GM23338 (cell line): ENCODE measurements around the gene FOXC2. TPM values are rescaled to one million over a fixed set of nuclear protein-coding genes. Genes with fewer than 3 reads are reported as not detected.

ENCODE experiments used
- ATAC-seq: fragments of 200-7000 bp; cut with Tn5 transposase; 3 replicates; pipeline ENCODE4 v1.9.1; 2020
- DNase-seq: peaks from one replicate; pipeline ENCODE4 v3.0.0-alpha.2; 2015; ENCODE audit warnings: low spot score
- H2AFZ ChIP-seq: fragments of 200-600 bp; sonication (generic); 2 replicates; pipeline ENCODE4 v1.8.0; 2016; ENCODE audit warnings: antibody characterized with exemption, mild to moderate bottlenecking, moderate library complexity
- H3F3A ChIP-seq: fragments of 200-600 bp; sonication (generic); replicated peaks from 2 replicates; pipeline ENCODE4 v1.8.0; 2017; ENCODE audit warnings: antibody characterized with exemption, mixed run types, low read depth
- H3K27ac ChIP-seq: fragments of 200-600 bp; sonication (generic); 2 replicates; pipeline ENCODE4 v1.6.1; 2016; ENCODE audit warnings: low read depth
- H3K27me3 ChIP-seq: fragments of 200-600 bp; sonication (generic); 2 replicates; pipeline ENCODE4 v1.8.0; 2016; ENCODE audit warnings: mild to moderate bottlenecking, mixed run types, moderate library complexity; ENCODE audit not compliant: insufficient read depth
- H3K36me3 ChIP-seq: fragments of 200-600 bp; sonication (generic); 2 replicates; pipeline ENCODE4 v1.8.0; 2016; ENCODE audit warnings: mild to moderate bottlenecking; ENCODE audit not compliant: insufficient read depth
- H3K4me1 ChIP-seq: fragments of 200-600 bp; sonication (generic); 2 replicates; pipeline ENCODE4 v1.8.0; 2016; ENCODE audit warnings: mild to moderate bottlenecking, moderate library complexity; ENCODE audit not compliant: insufficient read depth
- H3K4me2 ChIP-seq: fragments of 200-600 bp; sonication (generic); 2 replicates; pipeline ENCODE4 v1.7.1; 2017; ENCODE audit warnings: mixed run types
- H3K4me3 ChIP-seq: fragments of 200-600 bp; sonication (generic); 2 replicates; pipeline ENCODE4 v1.6.1; 2016; ENCODE audit warnings: mixed run types
- H3K79me2 ChIP-seq: fragments of 200-600 bp; sonication (generic); replicated peaks from 2 replicates; pipeline ENCODE4 v1.8.0; 2017; ENCODE audit warnings: mild to moderate bottlenecking; ENCODE audit not compliant: insufficient read depth
- H3K9me2 ChIP-seq: fragments of 200-600 bp; sonication (generic); 2 replicates; pipeline ENCODE4 v1.8.0; 2017; ENCODE audit not compliant: insufficient read depth
- H4K20me1 ChIP-seq: fragments of 200-600 bp; sonication (generic); replicated peaks from 2 replicates; pipeline ENCODE4 v1.8.0; 2017; ENCODE audit warnings: mild to moderate bottlenecking; ENCODE audit not compliant: insufficient read depth
- H3K27ac Mint-ChIP-seq: 2 replicates; pipeline ENCODE4 v1.8.0; 2020; ENCODE audit warnings: inconsistent platforms, mild to moderate bottlenecking, moderate library complexity, mixed read lengths
- H3K27me3 Mint-ChIP-seq: 3 replicates; pipeline ENCODE4 v1.8.0; 2022; ENCODE audit warnings: low read depth, mild to moderate bottlenecking, moderate library complexity, mixed read lengths, inconsistent platforms; ENCODE audit not compliant: insufficient read depth, poor library complexity
- H3K36me3 Mint-ChIP-seq: 3 replicates; pipeline ENCODE4 v1.8.0; 2021; ENCODE audit warnings: low read depth, mild to moderate bottlenecking, inconsistent platforms, moderate library complexity, mixed read lengths
- H3K4me1 Mint-ChIP-seq: 3 replicates; pipeline ENCODE4 v1.8.0; 2020; ENCODE audit warnings: mild to moderate bottlenecking, inconsistent platforms, mixed read lengths
- H3K4me3 Mint-ChIP-seq: 3 replicates; pipeline ENCODE4 v1.8.0; 2021; ENCODE audit warnings: moderate library complexity, mild to moderate bottlenecking, inconsistent platforms, mixed read lengths
- H3K9me3 Mint-ChIP-seq: 3 replicates; pipeline ENCODE4 v1.8.0; 2020; ENCODE audit warnings: moderate library complexity, mild to moderate bottlenecking, inconsistent platforms, mixed read lengths
- CREB1 ChIP-seq: fragments of 250-450 bp; sonication (Bioruptor Pico); IDR thresholded peaks from 2 replicates; pipeline ENCODE4 v1.5.0; 2020; ENCODE audit warnings: low read depth, mild to moderate bottlenecking, moderate library complexity
- EZH2 ChIP-seq: fragments of 200-600 bp; sonication (generic); IDR thresholded peaks from one replicate; pipeline ENCODE4 v1.8.0; 2017; ENCODE audit warnings: antibody characterized with exemption, mild to moderate bottlenecking, low read depth; ENCODE audit not compliant: unreplicated experiment
- EZH2phosphoT487 ChIP-seq: fragments of 200-600 bp; sonication (generic); IDR thresholded peaks from one replicate; pipeline ENCODE4 v1.8.1; 2018; ENCODE audit warnings: antibody characterized with exemption; ENCODE audit not compliant: unreplicated experiment
- JUNB ChIP-seq: IDR thresholded peaks from one replicate; pipeline ENCODE4 v1.6.1; 2016; ENCODE audit warnings: antibody characterized with exemption; ENCODE audit not compliant: unreplicated experiment
- NANOG ChIP-seq: IDR thresholded peaks from 2 replicates; pipeline ENCODE4 v1.6.1; 2016; ENCODE audit warnings: antibody characterized with exemption, borderline replicate concordance
- POLR2AphosphoS5 ChIP-seq: IDR thresholded peaks from 2 replicates; pipeline ENCODE4 v1.6.1; 2016; ENCODE audit warnings: antibody characterized with exemption, low read depth
- STAT1 ChIP-seq: IDR thresholded peaks from one replicate; pipeline ENCODE4 v1.6.1; 2016; ENCODE audit warnings: antibody characterized with exemption; ENCODE audit not compliant: unreplicated experiment
- ZNF114 ChIP-seq: fragments of 250-450 bp; sonication (Bioruptor Pico); IDR thresholded peaks from 2 replicates; pipeline ENCODE4 v1.5.0; 2020; ENCODE audit warnings: mild to moderate bottlenecking, moderate library complexity
- ZNF331 ChIP-seq: fragments of 250-450 bp; sonication (Bioruptor Pico); IDR thresholded peaks from 2 replicates; pipeline ENCODE4 v1.5.0; 2020; ENCODE audit warnings: low read depth, mild to moderate bottlenecking, moderate library complexity
- polyA plus RNA-seq: library from polyadenylated mRNA; unstranded; fragments of >200 nt; fragmentation: Nextera tagmentation; extraction: Ambion mirVana; gene quantifications from 2 replicates; pipeline ENCODE4 v1.2.1, GENCODE V29; 2016
- total RNA-seq: library from RNA; depleted of rRNA; stranded (reverse); fragments of >200 nt; shearing (Covaris generic); gene quantifications from 2 replicates; pipeline ENCODE4 v1.2.3, GENCODE V29; 2014
- TF ChIP-seq, protein P1 (sequence below), 2 experiments: fragments of 200-600 bp in 1 of 2; sonication (generic) in 1 of 2; conservative IDR thresholded peaks; 2 replicates each; pipeline versions ENCODE4 v1.5.1 to v1.6.1; 2016 to 2017; ENCODE audit warnings: antibody characterized with exemption in 2 of 2, low read depth in 2 of 2, mild to moderate bottlenecking in 2 of 2, moderate library complexity in 1 of 2
- TF ChIP-seq, protein P2 (sequence below): fragments of 250-450 bp; sonication (Bioruptor Pico); IDR thresholded peaks from 2 replicates; pipeline ENCODE4 v1.5.0; 2020; ENCODE audit warnings: mild to moderate bottlenecking, moderate library complexity
- TF ChIP-seq, protein P3 (sequence below): IDR thresholded peaks from 2 replicates; pipeline ENCODE4 v1.6.1; 2016; ENCODE audit warnings: antibody characterized with exemption
- TF ChIP-seq, protein P4 (sequence below): IDR thresholded peaks from one replicate; pipeline ENCODE4 v1.6.1; 2018; ENCODE audit warnings: antibody characterized with exemption; ENCODE audit not compliant: unreplicated experiment

FOXC2 gene
- total and polyA plus RNA-seq, 2 experiments from 2014 or later = 0.16 TPM; not detected in 1

DNA sequence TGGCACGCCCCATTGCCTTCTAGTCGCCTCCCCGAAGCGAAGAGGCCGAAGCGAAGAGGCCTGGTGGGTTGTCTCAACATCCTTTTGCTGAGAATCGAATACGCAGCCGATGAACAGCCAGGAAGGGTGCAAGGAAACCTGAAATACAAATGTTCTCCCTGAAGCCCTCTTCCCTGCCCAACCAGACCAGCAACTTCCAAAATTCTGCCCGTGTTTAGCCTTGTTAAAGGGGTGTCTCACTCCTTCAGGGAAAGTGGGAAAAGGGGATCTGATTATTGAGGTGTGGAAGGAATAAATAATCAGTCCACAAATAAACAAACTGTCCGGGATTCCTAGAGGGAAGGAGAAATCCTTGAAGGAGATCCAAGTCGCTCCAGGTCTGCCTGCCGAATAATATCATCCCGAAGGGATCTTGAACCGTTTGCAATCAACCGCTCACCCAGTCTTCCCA, 1.4 kb upstream of the FOXC2 start:
- DNase-seq (peak; percentile 32), ATAC-seq (no peak)
- H3K4me1 Mint-ChIP-seq = peaks cover 38% of the 10 kb centered on the region
- no peak overlapping the region for H3K27ac Mint-ChIP-seq
- no peak overlapping the region for H2AFZ ChIP-seq
- peaks cover 39% of the 10 kb centered on the region for H3K4me1 ChIP-seq
- H3K36me3 Mint-ChIP-seq = no peaks in the 10 kb centered on the region
- peaks cover 73% of the 10 kb centered on the region for H3K27me3 Mint-ChIP-seq
- no peaks in the 10 kb centered on the region for H3K9me2 ChIP-seq
- H3K27ac ChIP-seq = no peak overlapping the region
- no peaks in the 10 kb centered on the region for H3K36me3 ChIP-seq
- peaks cover 18% of the 10 kb centered on the region for H4K20me1 ChIP-seq
- no peaks in the 10 kb centered on the region for H3K79me2 ChIP-seq
- H3K4me3 Mint-ChIP-seq = peak overlapping the region; percentile 62
- TF ChIP-seq, protein P1, sequence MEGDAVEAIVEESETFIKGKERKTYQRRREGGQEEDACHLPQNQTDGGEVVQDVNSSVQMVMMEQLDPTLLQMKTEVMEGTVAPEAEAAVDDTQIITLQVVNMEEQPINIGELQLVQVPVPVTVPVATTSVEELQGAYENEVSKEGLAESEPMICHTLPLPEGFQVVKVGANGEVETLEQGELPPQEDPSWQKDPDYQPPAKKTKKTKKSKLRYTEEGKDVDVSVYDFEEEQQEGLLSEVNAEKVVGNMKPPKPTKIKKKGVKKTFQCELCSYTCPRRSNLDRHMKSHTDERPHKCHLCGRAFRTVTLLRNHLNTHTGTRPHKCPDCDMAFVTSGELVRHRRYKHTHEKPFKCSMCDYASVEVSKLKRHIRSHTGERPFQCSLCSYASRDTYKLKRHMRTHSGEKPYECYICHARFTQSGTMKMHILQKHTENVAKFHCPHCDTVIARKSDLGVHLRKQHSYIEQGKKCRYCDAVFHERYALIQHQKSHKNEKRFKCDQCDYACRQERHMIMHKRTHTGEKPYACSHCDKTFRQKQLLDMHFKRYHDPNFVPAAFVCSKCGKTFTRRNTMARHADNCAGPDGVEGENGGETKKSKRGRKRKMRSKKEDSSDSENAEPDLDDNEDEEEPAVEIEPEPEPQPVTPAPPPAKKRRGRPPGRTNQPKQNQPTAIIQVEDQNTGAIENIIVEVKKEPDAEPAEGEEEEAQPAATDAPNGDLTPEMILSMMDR (conservative IDR thresholded peaks at IDR 0.05; ENCODE audit: low read depth in 2 of 2) = no peak
- TF ChIP-seq POLR2AphosphoS5 = no peak
- no peak for TF ChIP-seq NANOG
- TF ChIP-seq, protein P2, sequence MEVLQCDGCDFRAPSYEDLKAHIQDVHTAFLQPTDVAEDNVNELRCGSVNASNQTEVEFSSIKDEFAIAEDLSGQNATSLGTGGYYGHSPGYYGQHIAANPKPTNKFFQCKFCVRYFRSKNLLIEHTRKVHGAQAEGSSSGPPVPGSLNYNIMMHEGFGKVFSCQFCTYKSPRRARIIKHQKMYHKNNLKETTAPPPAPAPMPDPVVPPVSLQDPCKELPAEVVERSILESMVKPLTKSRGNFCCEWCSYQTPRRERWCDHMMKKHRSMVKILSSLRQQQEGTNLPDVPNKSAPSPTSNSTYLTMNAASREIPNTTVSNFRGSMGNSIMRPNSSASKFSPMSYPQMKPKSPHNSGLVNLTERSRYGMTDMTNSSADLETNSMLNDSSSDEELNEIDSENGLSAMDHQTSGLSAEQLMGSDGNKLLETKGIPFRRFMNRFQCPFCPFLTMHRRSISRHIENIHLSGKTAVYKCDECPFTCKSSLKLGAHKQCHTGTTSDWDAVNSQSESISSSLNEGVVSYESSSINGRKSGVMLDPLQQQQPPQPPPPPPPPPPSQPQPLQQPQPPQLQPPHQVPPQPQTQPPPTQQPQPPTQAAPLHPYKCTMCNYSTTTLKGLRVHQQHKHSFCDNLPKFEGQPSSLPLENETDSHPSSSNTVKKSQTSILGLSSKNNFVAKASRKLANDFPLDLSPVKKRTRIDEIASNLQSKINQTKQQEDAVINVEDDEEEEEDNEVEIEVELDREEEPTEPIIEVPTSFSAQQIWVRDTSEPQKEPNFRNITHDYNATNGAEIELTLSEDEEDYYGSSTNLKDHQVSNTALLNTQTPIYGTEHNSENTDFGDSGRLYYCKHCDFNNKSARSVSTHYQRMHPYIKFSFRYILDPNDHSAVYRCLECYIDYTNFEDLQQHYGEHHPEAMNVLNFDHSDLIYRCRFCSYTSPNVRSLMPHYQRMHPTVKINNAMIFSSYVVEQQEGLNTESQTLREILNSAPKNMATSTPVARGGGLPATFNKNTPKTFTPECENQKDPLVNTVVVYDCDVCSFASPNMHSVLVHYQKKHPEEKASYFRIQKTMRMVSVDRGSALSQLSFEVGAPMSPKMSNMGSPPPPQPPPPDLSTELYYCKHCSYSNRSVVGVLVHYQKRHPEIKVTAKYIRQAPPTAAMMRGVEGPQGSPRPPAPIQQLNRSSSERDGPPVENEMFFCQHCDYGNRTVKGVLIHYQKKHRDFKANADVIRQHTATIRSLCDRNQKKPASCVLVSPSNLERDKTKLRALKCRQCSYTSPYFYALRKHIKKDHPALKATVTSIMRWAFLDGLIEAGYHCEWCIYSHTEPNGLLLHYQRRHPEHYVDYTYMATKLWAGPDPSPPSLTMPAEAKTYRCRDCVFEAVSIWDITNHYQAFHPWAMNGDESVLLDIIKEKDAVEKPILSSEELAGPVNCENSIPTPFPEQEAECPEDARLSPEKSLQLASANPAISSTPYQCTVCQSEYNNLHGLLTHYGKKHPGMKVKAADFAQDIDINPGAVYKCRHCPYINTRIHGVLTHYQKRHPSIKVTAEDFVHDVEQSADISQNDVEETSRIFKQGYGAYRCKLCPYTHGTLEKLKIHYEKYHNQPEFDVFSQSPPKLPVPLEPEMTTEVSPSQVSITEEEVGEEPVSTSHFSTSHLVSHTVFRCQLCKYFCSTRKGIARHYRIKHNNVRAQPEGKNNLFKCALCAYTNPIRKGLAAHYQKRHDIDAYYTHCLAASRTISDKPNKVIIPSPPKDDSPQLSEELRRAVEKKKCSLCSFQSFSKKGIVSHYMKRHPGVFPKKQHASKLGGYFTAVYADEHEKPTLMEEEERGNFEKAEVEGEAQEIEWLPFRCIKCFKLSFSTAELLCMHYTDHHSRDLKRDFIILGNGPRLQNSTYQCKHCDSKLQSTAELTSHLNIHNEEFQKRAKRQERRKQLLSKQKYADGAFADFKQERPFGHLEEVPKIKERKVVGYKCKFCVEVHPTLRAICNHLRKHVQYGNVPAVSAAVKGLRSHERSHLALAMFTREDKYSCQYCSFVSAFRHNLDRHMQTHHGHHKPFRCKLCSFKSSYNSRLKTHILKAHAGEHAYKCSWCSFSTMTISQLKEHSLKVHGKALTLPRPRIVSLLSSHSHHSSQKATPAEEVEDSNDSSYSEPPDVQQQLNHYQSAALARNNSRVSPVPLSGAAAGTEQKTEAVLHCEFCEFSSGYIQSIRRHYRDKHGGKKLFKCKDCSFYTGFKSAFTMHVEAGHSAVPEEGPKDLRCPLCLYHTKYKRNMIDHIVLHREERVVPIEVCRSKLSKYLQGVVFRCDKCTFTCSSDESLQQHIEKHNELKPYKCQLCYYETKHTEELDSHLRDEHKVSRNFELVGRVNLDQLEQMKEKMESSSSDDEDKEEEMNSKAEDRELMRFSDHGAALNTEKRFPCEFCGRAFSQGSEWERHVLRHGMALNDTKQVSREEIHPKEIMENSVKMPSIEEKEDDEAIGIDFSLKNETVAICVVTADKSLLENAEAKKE (CRISPR knock-in tag) = no peak
- no peak for TF ChIP-seq JUNB
- TF ChIP-seq CREB1 (CRISPR knock-in tag) = no peak
- TF ChIP-seq EZH2phosphoT487 = peak; percentile 69
- no peak for TF ChIP-seq ZNF331
- TF ChIP-seq, protein P3, sequence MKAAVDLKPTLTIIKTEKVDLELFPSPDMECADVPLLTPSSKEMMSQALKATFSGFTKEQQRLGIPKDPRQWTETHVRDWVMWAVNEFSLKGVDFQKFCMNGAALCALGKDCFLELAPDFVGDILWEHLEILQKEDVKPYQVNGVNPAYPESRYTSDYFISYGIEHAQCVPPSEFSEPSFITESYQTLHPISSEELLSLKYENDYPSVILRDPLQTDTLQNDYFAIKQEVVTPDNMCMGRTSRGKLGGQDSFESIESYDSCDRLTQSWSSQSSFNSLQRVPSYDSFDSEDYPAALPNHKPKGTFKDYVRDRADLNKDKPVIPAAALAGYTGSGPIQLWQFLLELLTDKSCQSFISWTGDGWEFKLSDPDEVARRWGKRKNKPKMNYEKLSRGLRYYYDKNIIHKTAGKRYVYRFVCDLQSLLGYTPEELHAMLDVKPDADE = no peak
- TF ChIP-seq STAT1 = no peak
- TF ChIP-seq, protein P4, sequence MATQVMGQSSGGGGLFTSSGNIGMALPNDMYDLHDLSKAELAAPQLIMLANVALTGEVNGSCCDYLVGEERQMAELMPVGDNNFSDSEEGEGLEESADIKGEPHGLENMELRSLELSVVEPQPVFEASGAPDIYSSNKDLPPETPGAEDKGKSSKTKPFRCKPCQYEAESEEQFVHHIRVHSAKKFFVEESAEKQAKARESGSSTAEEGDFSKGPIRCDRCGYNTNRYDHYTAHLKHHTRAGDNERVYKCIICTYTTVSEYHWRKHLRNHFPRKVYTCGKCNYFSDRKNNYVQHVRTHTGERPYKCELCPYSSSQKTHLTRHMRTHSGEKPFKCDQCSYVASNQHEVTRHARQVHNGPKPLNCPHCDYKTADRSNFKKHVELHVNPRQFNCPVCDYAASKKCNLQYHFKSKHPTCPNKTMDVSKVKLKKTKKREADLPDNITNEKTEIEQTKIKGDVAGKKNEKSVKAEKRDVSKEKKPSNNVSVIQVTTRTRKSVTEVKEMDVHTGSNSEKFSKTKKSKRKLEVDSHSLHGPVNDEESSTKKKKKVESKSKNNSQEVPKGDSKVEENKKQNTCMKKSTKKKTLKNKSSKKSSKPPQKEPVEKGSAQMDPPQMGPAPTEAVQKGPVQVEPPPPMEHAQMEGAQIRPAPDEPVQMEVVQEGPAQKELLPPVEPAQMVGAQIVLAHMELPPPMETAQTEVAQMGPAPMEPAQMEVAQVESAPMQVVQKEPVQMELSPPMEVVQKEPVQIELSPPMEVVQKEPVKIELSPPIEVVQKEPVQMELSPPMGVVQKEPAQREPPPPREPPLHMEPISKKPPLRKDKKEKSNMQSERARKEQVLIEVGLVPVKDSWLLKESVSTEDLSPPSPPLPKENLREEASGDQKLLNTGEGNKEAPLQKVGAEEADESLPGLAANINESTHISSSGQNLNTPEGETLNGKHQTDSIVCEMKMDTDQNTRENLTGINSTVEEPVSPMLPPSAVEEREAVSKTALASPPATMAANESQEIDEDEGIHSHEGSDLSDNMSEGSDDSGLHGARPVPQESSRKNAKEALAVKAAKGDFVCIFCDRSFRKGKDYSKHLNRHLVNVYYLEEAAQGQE = no peak
- no peak for TF ChIP-seq ZNF114 (CRISPR knock-in tag)
- peak; percentile 92 for TF ChIP-seq EZH2
- peak overlapping the region; percentile 80 for H3K4me2 ChIP-seq
- peak overlapping the region; percentile 49 for H3K4me3 ChIP-seq
- peaks cover 77% of the 10 kb centered on the region for H3K27me3 ChIP-seq
- peaks cover 7% of the 10 kb centered on the region for H3F3A ChIP-seq
- peaks cover 5% of the 10 kb centered on the region; the same call in 1 of the 3 replicates for H3K9me3 Mint-ChIP-seq
